Thoracic aorta (tissue), 2 donors: ENCODE data around the gene CPA3. TPM values are rescaled to one million over a fixed set of nuclear protein-coding genes. Genes with fewer than 3 reads are reported as not detected.

Experiments used
- ATAC-seq: fragments of 150-250 bp; one replicate; pipeline ENCODE4 v1.8.0; 2017; ENCODE audit warnings: low read depth; ENCODE audit not compliant: insufficient number of reproducible peaks, low FRiP score
- DNase-seq: peaks from one replicate; pipeline ENCODE4 v3.0.0-alpha.2; 2020; ENCODE audit warnings: low spot score
- H3K27ac ChIP-seq, 2 donors: fragments of 200-600 bp; sonication (generic); 1 replicate in 1 of 2; 2 replicates in 1 of 2; pipeline ENCODE4 v1.5.1; 2016; ENCODE audit warnings: mild to moderate bottlenecking in 2 of 2, moderate library complexity in 2 of 2
- H3K27me3 ChIP-seq: fragments of 200-600 bp; sonication (generic); replicated peaks from 2 replicates; pipeline ENCODE4 v1.6.0; 2016; ENCODE audit warnings: mild to moderate bottlenecking; ENCODE audit not compliant: insufficient read depth
- H3K36me3 ChIP-seq: fragments of 200-600 bp; sonication (generic); one replicate; pipeline ENCODE4 v1.5.1; 2016
- H3K4me1 ChIP-seq, 2 donors: fragments of 200-600 bp; sonication (generic); 1 replicate in 1 of 2; 2 replicates in 1 of 2; pipeline versions ENCODE4 v1.5.1 to v1.6.0; 2016; ENCODE audit warnings: low read depth in 2 of 2, mild to moderate bottlenecking in 1 of 2; ENCODE audit not compliant: control insufficient read depth in 1 of 2
- H3K4me3 ChIP-seq: fragments of 200-600 bp; sonication (generic); 2 replicates; pipeline ENCODE4 v1.5.1; 2016; ENCODE audit warnings: mild to moderate bottlenecking
- H3K9me3 ChIP-seq: fragments of 200-600 bp; sonication (generic); 2 replicates; pipeline ENCODE4 v1.5.1; 2016
- CTCF ChIP-seq: fragments of 200-600 bp; sonication (generic); IDR thresholded peaks from one replicate; pipeline ENCODE4 v1.5.1; 2019; ENCODE audit warnings: antibody characterized with exemption
- total RNA-seq, 2 donors: library from RNA; depleted of rRNA; stranded (reverse); fragments of >200 nt; gene quantifications; one replicate each; pipeline versions ENCODE4 v1.1.0 to v1.2.3, GENCODE V29; 2016

CPA3 gene
- total RNA-seq, 2 donors from 2014 or later = 19.5 to 31.8 TPM

GRCh38 chr3:148829926-148830325, 35.2 kb upstream of the CPA3 start:
- no peaks in the 10 kb centered on the region for H3K36me3 ChIP-seq
- H3K9me3 ChIP-seq = no peaks in the 10 kb centered on the region
- no peak for ATAC-seq
- DNase-seq = no peak
- no peaks in the 10 kb centered on the region for H3K27me3 ChIP-seq
- no peaks in the 10 kb centered on the region for H3K4me1 ChIP-seq
- no peak overlapping the region for H3K27ac ChIP-seq
- no peak for TF ChIP-seq CTCF
- no peak overlapping the region for H3K4me3 ChIP-seq

- no peak overlapping the region for H3K27ac ChIP-seq
- ATAC-seq = no peak
- no peak for TF ChIP-seq CTCF
Measured at GRCh38 chr3:148833223-148833622, 31.9 kb upstream of the CPA3 start.

GRCh38 chr3:148839805-148840204, 25.3 kb upstream of the CPA3 start:
- TF ChIP-seq CTCF = no peak
- ATAC-seq = no peak
- H3K9me3 ChIP-seq = no peaks in the 10 kb centered on the region
- H3K36me3 ChIP-seq = no peaks in the 10 kb centered on the region
- H3K4me1 ChIP-seq = no peaks in the 10 kb centered on the region
- H3K27ac ChIP-seq = no peak overlapping the region
- H3K4me3 ChIP-seq = no peak overlapping the region
- DNase-seq = no peak
- H3K27me3 ChIP-seq = no peaks in the 10 kb centered on the region

More at GRCh38 chr3:148833223-148833622, 31.9 kb upstream of the CPA3 start:
- no peaks in the 10 kb centered on the region for H3K4me1 ChIP-seq
- no peaks in the 10 kb centered on the region for H3K9me3 ChIP-seq
- no peak overlapping the region for H3K4me3 ChIP-seq
- no peaks in the 10 kb centered on the region for H3K36me3 ChIP-seq
- DNase-seq = no peak
- no peaks in the 10 kb centered on the region for H3K27me3 ChIP-seq

- DNase-seq (no peak), ATAC-seq (no peak)
- H3K4me1 ChIP-seq = no peaks in the 10 kb centered on the region
- no peak overlapping the region for H3K27ac ChIP-seq
- H3K9me3 ChIP-seq = no peaks in the 10 kb centered on the region
- no peaks in the 10 kb centered on the region for H3K27me3 ChIP-seq
- no peak for TF ChIP-seq CTCF
- no peaks in the 10 kb centered on the region for H3K36me3 ChIP-seq
- H3K4me3 ChIP-seq = no peak overlapping the region
Measured at GRCh38 chr3:148840451-148840850, 24.6 kb upstream of the CPA3 start.

GRCh38 chr3:148845756-148846395, 19.2 kb upstream of the CPA3 start:
- no peak for TF ChIP-seq CTCF
- Histone ChIP-seq H3K4me1 (no peaks in the 10 kb centered on the region), H3K27ac (no peak overlapping the region), H3K36me3 (no peaks in the 10 kb centered on the region), H3K9me3 (no peaks in the 10 kb centered on the region), H3K27me3 (no peaks in the 10 kb centered on the region), H3K4me3 (no peak overlapping the region)
- ATAC-seq = no peak
- no peak for DNase-seq
